ELF-1 (cell line): ENCODE data around the gene DPY19L2.
"Not testable (repeated sequence)": the region's sequence is repeated elsewhere in the genome, so short reads cannot be mapped to it uniquely, and the experiment has no call there.

Source experiments
- DNase-seq: peaks from one replicate; pipeline ENCODE4 v3.0.0-alpha.2; 2016; ENCODE audit warnings: low read depth, low spot score

DPY19L2 gene

GRCh38 chr12:63537838-63538237 lies 130.5 kb downstream of the DPY19L2 start:
- DNase-seq: not testable (repeated sequence)

GRCh38 chr12:63529641-63530040 lies 138.7 kb downstream of the DPY19L2 start:
- not testable (repeated sequence) for DNase-seq

GRCh38 chr12:63525831-63526230 lies 142.5 kb downstream of the DPY19L2 start:
- no peak for DNase-seq

- DNase-seq: no peak
Measured at GRCh38 chr12:63521706-63522105, 146.6 kb downstream of the DPY19L2 start.
